GM18505 (cell line): ENCODE measurements around the gene DLG5.

Experiments
- ATAC-seq: cut with Tn5 transposase; IDR thresholded peaks from one replicate; pipeline ENCODE4 v1.9.1; 2021; ENCODE audit not compliant: unreplicated experiment
- POLR2A ChIP-seq: IDR thresholded peaks from 4 replicates; pipeline ENCODE4 v1.6.1; 2011; ENCODE audit warnings: borderline replicate concordance; ENCODE audit not compliant: insufficient read depth, insufficient read length; ENCODE audit errors: extremely low read depth

The DLG5 gene

GRCh38 chr10:77825965-77826364 is 100.6 kb downstream of the DLG5 start:
- ATAC-seq = no peak
- TF ChIP-seq POLR2A = no peak

GRCh38 chr10:77824908-77825307 is 101.6 kb downstream of the DLG5 start:
- ATAC-seq = no peak
- TF ChIP-seq POLR2A = no peak

- TF ChIP-seq POLR2A = no peak
- no peak for ATAC-seq
These were observed 102.6 kb downstream of the DLG5 start for GRCh38 chr10:77823811-77824542.

GRCh38 chr10:77821551-77821950 is 105.0 kb downstream of the DLG5 start:
- TF ChIP-seq POLR2A = no peak
- no peak for ATAC-seq

GRCh38 chr10:77821036-77821435 is 105.5 kb downstream of the DLG5 start:
- no peak for TF ChIP-seq POLR2A
- ATAC-seq = no peak

- no peak for TF ChIP-seq POLR2A
- ATAC-seq = no peak
These were observed 106.2 kb downstream of the DLG5 start for GRCh38 chr10:77820349-77820748.

- no peak for TF ChIP-seq POLR2A
- ATAC-seq = no peak
These were observed 107.1 kb downstream of the DLG5 start for GRCh38 chr10:77819210-77820112.

GRCh38 chr10:77818378-77818777 is 108.2 kb downstream of the DLG5 start:
- no peak for ATAC-seq
- no peak for TF ChIP-seq POLR2A

GRCh38 chr10:77817541-77817940 is 109.0 kb downstream of the DLG5 start:
- no peak for TF ChIP-seq POLR2A

GRCh38 chr10:77816311-77816710 is 110.2 kb downstream of the DLG5 start:
- ATAC-seq = no peak
- no peak for TF ChIP-seq POLR2A

More at GRCh38 chr10:77817541-77817940, 109.0 kb downstream of the DLG5 start:
- no peak for ATAC-seq

- no peak for TF ChIP-seq POLR2A
- ATAC-seq = no peak
These were observed 113.8 kb downstream of the DLG5 start for GRCh38 chr10:77812741-77813140.

GRCh38 chr10:77811831-77812430 is 114.6 kb downstream of the DLG5 start:
- no peak for ATAC-seq
- TF ChIP-seq POLR2A = no peak
